Testis (tissue), 3 donors: Measurements from ENCODE around the gene EFCAB14. TPM values are rescaled to one million over a fixed set of nuclear protein-coding genes. Genes with fewer than 3 reads are reported as not detected.

ENCODE experiments used
- DNase-seq: peaks from one replicate; pipeline ENCODE4 v3.0.0-alpha.2; 2019
- H3K27ac ChIP-seq, 2 donors: fragments of 200-600 bp; sonication (generic); one replicate each; pipeline ENCODE4 v1.5.1; 2019
- H3K27me3 ChIP-seq: fragments of 200-600 bp; sonication (generic); one replicate; pipeline ENCODE4 v1.5.1; 2019
- H3K36me3 ChIP-seq: fragments of 200-600 bp; sonication (generic); one replicate; pipeline ENCODE4 v1.5.1; 2017; ENCODE audit warnings: low read depth; ENCODE audit errors: missing control alignments
- H3K4me1 ChIP-seq: fragments of 200-600 bp; sonication (generic); one replicate; pipeline ENCODE4 v1.5.1; 2019
- H3K4me3 ChIP-seq, 2 donors: fragments of 200-600 bp; sonication (generic); one replicate each; pipeline ENCODE4 v1.5.1; 2017 to 2019
- H3K9me3 ChIP-seq: fragments of 200-600 bp; sonication (generic); one replicate; pipeline ENCODE4 v1.5.1; 2017
- CTCF ChIP-seq, 3 experiments: fragments of 450-650 bp in 2 of 3; fragments of 200-600 bp in 1 of 3; sonication (generic) in 1 of 3; IDR thresholded peaks; one replicate each; pipeline ENCODE4 v1.5.1; 2016 to 2019; ENCODE audit warnings: antibody characterized with exemption in 3 of 3, mild to moderate bottlenecking in 2 of 3, moderate library complexity in 1 of 3
- POLR2A ChIP-seq: fragments of 450-650 bp; IDR thresholded peaks from one replicate; pipeline ENCODE4 v1.6.1; 2017; ENCODE audit warnings: antibody characterized with exemption, mild to moderate bottlenecking, moderate library complexity
- WGBS, 2 donors: methylation state at CpG; one replicate each; pipeline ENCODE4 v1.1.5; 2018; 5-methylcytosine and 5-hydroxymethylcytosine counted together
- intact Hi-C: fragments of 100-400 bp; cut with DNase I; formaldehyde crosslinking; loops from one replicate; pipeline ENCODE4 v1.15.1; 2023; ENCODE audit warnings: low total_unique reads
- polyA plus RNA-seq: library from polyadenylated mRNA; stranded (reverse); fragments of 350-450 nt; fragmentation: Illumina TruSeq; extraction: RNeasy Lipid Tissue Mini Kit (QIAGEN cat#74804); gene quantifications from one replicate; pipeline ENCODE4 v1.2.3, GENCODE V29; 2014; ENCODE audit warnings: low read depth, low replicate concordance; ENCODE audit not compliant: insufficient read depth
- total RNA-seq, 2 donors: library from RNA; depleted of rRNA; stranded (reverse); fragments of >200 nt; gene quantifications; one replicate each; pipeline ENCODE4 v1.2.3, GENCODE V29; 2016

The EFCAB14 gene
- total and polyA plus RNA-seq, 3 donors from 2014 or later, result 76.6 to 94.0 (median 77.8) TPM

GRCh38 chr1:46643368-46643775 is 75.5 kb downstream of the EFCAB14 start:
- Histone ChIP-seq H3K27ac (no peak overlapping the region), H3K27me3 (no peaks in the 10 kb centered on the region), H3K4me1 (no peaks in the 10 kb centered on the region), H3K9me3 (no peaks in the 10 kb centered on the region), H3K4me3 (no peak overlapping the region), H3K36me3 (no peaks in the 10 kb centered on the region)
- intact Hi-C loops, result no loop called here
- no peak for DNase-seq
- no peak for TF ChIP-seq CTCF (IDR thresholded peaks at IDR 0.05)

GRCh38 chr1:46642115-46642680 is 76.7 kb downstream of the EFCAB14 start:
- H3K4me1 ChIP-seq, result no peaks in the 10 kb centered on the region
- intact Hi-C loops, result no loop called here
- no peak for DNase-seq
- no peaks in the 10 kb centered on the region for H3K9me3 ChIP-seq
- no peak overlapping the region for H3K27ac ChIP-seq
- no peak overlapping the region for H3K4me3 ChIP-seq
- no peaks in the 10 kb centered on the region for H3K36me3 ChIP-seq
- TF ChIP-seq CTCF (IDR thresholded peaks at IDR 0.05) (no peak), POLR2A (no peak)
- H3K27me3 ChIP-seq, result no peaks in the 10 kb centered on the region

- WGBS, 2 donors, result 88 to 89% methylated on average over 1 of the region's 1 CpG
- no peak for DNase-seq
- no peaks in the 10 kb centered on the region for H3K36me3 ChIP-seq
- H3K27ac ChIP-seq, result no peak overlapping the region
- intact Hi-C loops, result no loop called here
- H3K9me3 ChIP-seq, result no peaks in the 10 kb centered on the region
- H3K4me3 ChIP-seq, result no peak overlapping the region
- no peaks in the 10 kb centered on the region for H3K4me1 ChIP-seq
- TF ChIP-seq CTCF (IDR thresholded peaks at IDR 0.05) (no peak), POLR2A (no peak)
- no peaks in the 10 kb centered on the region for H3K27me3 ChIP-seq
These were observed 79.4 kb downstream of the EFCAB14 start for GRCh38 chr1:46639547-46639946.

- TF ChIP-seq CTCF (IDR thresholded peaks at IDR 0.05) (no peak), POLR2A (no peak)
- Histone ChIP-seq H3K36me3 (no peaks in the 10 kb centered on the region), H3K4me1 (no peaks in the 10 kb centered on the region), H3K27ac (no peak overlapping the region), H3K27me3 (no peaks in the 10 kb centered on the region), H3K4me3 (no peak overlapping the region), H3K9me3 (no peaks in the 10 kb centered on the region)
- no peak for DNase-seq
- intact Hi-C loops, result no loop called here
These were observed 80.0 kb downstream of the EFCAB14 start for GRCh38 chr1:46638921-46639320.

- WGBS, 2 donors, result 24 to 31% methylated on average over 2 of the region's 2 CpGs
- DNase-seq, result no peak
- no peaks in the 10 kb centered on the region for H3K4me1 ChIP-seq
- H3K27ac ChIP-seq, result no peak overlapping the region
- intact Hi-C loops, result no loop called here
- H3K36me3 ChIP-seq, result no peaks in the 10 kb centered on the region
- H3K4me3 ChIP-seq, result no peak overlapping the region
- no peak for TF ChIP-seq CTCF (IDR thresholded peaks at IDR 0.05)
- no peak for TF ChIP-seq POLR2A
- no peaks in the 10 kb centered on the region for H3K27me3 ChIP-seq
- H3K9me3 ChIP-seq, result no peaks in the 10 kb centered on the region
These were observed 81.3 kb downstream of the EFCAB14 start for GRCh38 chr1:46637444-46638083.
